GM13976 (cell line): ENCODE measurements around the gene AUTS2.

Source experiments
- DNase-seq: peaks from one replicate; pipeline ENCODE4 v3.0.0; 2012; ENCODE audit warnings: low spot score
- CTCF ChIP-seq: IDR thresholded peaks from 2 replicates; pipeline ENCODE4 v1.5.1; 2012; ENCODE audit warnings: borderline replicate concordance, mild to moderate bottlenecking; ENCODE audit not compliant: insufficient read depth; ENCODE audit errors: extremely low read depth, missing control alignments, control extremely low read depth
- in situ Hi-C: fragments of 300-500 bp; cut with MboI; formaldehyde crosslinking; loops from one replicate; pipeline ENCODE4 v1.12.0; 2022; ENCODE audit warnings: low sequenced_read_pairs, mixed read lengths, inconsistent platforms; ENCODE audit not compliant: unreplicated experiment

AUTS2 gene

GRCh38 chr7:69787736-69788431 lies 189.6 kb downstream of the AUTS2 start:
- no peak for DNase-seq
- in situ Hi-C loops: no loop called here
- TF ChIP-seq CTCF: no peak

- no peak for DNase-seq
Observed at GRCh38 chr7:69789563-69789962, 191.3 kb downstream of the AUTS2 start.

GRCh38 chr7:69790977-69791724 lies 192.9 kb downstream of the AUTS2 start:
- DNase-seq: no peak
- no peak for TF ChIP-seq CTCF
- in situ Hi-C loops: no loop called here

More at GRCh38 chr7:69789563-69789962, 191.3 kb downstream of the AUTS2 start:
- TF ChIP-seq CTCF: no peak
- in situ Hi-C loops: no loop called here

GRCh38 chr7:69791739-69792138 lies 193.5 kb downstream of the AUTS2 start:
- in situ Hi-C loops: no loop called here
- no peak for DNase-seq
- TF ChIP-seq CTCF: no peak

- DNase-seq: no peak
- no peak for TF ChIP-seq CTCF
- in situ Hi-C loops: no loop called here
Observed at GRCh38 chr7:69795932-69796331, 197.7 kb downstream of the AUTS2 start.

- in situ Hi-C loops: no loop called here
- DNase-seq: no peak
- no peak for TF ChIP-seq CTCF
Observed at GRCh38 chr7:69796416-69796815, 198.1 kb downstream of the AUTS2 start.
